HUES64 (cell line): ENCODE measurements around the gene SMIM10L1.

Source experiments
- H3K27ac ChIP-seq: 2 replicates; pipeline ENCODE4 v1.7.0; 2013; ENCODE audit warnings: low read depth, low read length, inconsistent platforms
- H3K27me3 ChIP-seq: 2 replicates; pipeline ENCODE4 v1.6.1; 2013; ENCODE audit warnings: mild to moderate bottlenecking, low read length; ENCODE audit not compliant: insufficient read depth
- H3K36me3 ChIP-seq: 2 replicates; pipeline ENCODE4 v1.6.1; 2013; ENCODE audit warnings: mild to moderate bottlenecking, low read length; ENCODE audit not compliant: insufficient read depth
- H3K4me1 ChIP-seq: 2 replicates; pipeline ENCODE4 v1.6.1; 2013; ENCODE audit warnings: mild to moderate bottlenecking, low read length, moderate library complexity; ENCODE audit not compliant: insufficient read depth
- H3K4me3 ChIP-seq: 2 replicates; pipeline ENCODE4 v1.5.1; 2013; ENCODE audit warnings: mild to moderate bottlenecking, low read length, moderate library complexity
- H3K9ac ChIP-seq: 2 replicates; pipeline ENCODE4 v1.6.1; 2013; ENCODE audit warnings: mild to moderate bottlenecking, low read depth, low read length
- H3K9me3 ChIP-seq: 2 replicates; pipeline ENCODE4 v1.6.1; 2013; ENCODE audit warnings: low read depth, low read length; ENCODE audit not compliant: insufficient read depth
- WGBS: fragments of 150-250, 120-280 bp; methylation state at CpG from one replicate; pipeline ENCODE4 v1.1.7; 2013; ENCODE audit warnings: missing lambda C conversion rate; 5-methylcytosine and 5-hydroxymethylcytosine counted together

The SMIM10L1 gene

DNA sequence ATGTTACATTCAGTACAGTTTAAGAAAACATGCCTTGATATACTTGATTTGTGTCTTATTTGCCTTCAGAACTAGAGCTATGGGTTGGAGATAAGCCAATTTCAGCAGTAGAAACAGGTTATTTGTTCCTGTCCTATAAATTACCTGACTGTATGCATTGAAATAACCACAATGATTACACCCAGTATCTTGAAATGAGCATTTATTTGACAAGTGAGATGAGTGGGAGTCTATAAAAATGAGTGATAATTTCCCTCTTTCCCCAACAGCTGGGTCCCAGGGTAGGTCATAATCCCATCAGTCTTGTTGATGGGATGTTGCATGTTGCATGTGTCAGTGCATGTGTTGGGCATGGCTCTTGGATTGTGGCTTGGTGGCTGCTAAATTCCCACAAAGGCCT is 12.0 kb downstream of the SMIM10L1 start:
- H3K4me3 ChIP-seq: no peak overlapping the region
- H3K4me1 ChIP-seq: no peaks in the 10 kb centered on the region
- H3K36me3 ChIP-seq: no peaks in the 10 kb centered on the region
- H3K27ac ChIP-seq: no peak overlapping the region
- no peaks in the 10 kb centered on the region for H3K27me3 ChIP-seq
- no peak overlapping the region for H3K9ac ChIP-seq
- H3K9me3 ChIP-seq: no peaks in the 10 kb centered on the region

DNA sequence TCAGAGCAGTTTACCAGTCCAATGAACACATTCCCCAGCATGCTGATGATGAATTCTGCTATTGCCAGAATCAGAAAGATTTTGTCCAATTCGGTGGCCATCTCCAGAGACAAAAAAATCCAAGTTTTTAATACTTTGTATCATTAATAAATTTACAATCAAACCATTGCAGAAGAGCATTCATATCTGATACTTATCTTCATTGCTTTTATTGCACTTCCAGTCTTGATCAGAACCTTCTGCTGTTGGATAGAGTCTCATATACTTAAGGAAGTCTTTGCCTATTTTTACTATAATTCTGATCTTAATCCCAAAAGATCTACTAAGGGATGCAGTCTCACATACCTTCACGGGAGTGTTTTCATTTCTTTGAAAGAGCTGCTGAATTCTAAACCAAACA is 15.8 kb downstream of the SMIM10L1 start, which contains the start of gene TAS2R42:
Gene TAS2R42, minus strand, starts transcription at position 101 of the 400 bp plus-strand sequence. Its CDS starts 0 bp downstream, at position 101.
- H3K4me3 ChIP-seq: no peak within 1 kb of the TSS
- no peaks in the 10 kb centered on the region for H3K36me3 ChIP-seq
- H3K4me1 ChIP-seq: peaks cover 6% of the 10 kb centered on the region; the same call in 1 of the 2 replicates
- H3K27me3 ChIP-seq: no peaks in the 10 kb centered on the region
- 81% methylated on average over 2 of the region's 2 CpGs for WGBS
- H3K9me3 ChIP-seq: no peaks in the 10 kb centered on the region
- H3K27ac ChIP-seq: no peak within 1 kb of the TSS
- H3K9ac ChIP-seq: no peak within 1 kb of the TSS

DNA sequence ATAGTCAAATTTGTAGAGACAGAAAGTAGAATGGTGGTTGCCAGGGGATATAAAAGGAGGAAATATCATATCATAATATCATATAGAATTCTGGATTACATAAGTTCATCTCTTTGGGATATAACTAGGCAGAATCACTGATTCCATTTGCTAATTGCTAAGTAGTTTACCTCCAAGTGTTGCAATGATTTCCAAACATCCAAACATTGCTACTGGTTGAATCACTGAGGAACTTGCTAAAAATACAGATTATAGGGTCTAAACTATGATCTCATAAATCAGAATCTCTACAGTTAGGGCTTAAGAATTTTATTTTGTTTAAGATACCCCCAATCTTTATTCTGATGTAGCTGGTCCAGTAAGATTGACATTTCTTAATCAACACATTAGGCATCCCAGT is 31.8 kb downstream of the SMIM10L1 start:
- H3K4me3 ChIP-seq: no peak overlapping the region
- H3K27me3 ChIP-seq: no peaks in the 10 kb centered on the region
- H3K9me3 ChIP-seq: peaks cover 7% of the 10 kb centered on the region; the same call in 1 of the 2 replicates

DNA sequence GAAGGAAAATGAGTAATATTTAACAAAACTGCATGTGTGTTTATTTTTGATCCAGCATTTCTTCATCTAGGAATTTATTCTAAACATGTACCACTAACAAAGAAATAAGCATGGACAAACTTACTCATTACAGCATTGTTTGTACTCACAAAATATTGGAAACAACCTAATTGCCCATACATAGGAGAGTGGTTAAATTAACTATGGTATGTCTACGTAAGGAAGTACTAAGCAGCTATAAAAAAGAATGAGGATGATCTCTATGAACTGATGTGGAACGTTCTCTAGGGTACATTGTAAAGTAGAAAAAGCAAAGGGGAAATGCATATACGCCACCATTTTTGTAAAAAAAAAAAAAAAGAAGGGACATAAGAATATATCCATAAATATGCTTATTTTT is 33.2 kb downstream of the SMIM10L1 start:
- WGBS: 92% methylated on average over 3 of the region's 3 CpGs

More for the DNA sequence above, 31.8 kb downstream of the SMIM10L1 start:
- Histone ChIP-seq H3K27ac (no peak overlapping the region), H3K4me1 (no peaks in the 10 kb centered on the region), H3K9ac (no peak overlapping the region), H3K36me3 (no peaks in the 10 kb centered on the region)

GRCh38 chr12:11209113-11209512 is 38.1 kb downstream of the SMIM10L1 start:
- Histone ChIP-seq H3K4me1 (no peaks in the 10 kb centered on the region), H3K9ac (no peak overlapping the region), H3K9me3 (peaks cover 8% of the 10 kb centered on the region; the same call in 1 of the 2 replicates), H3K27ac (no peak overlapping the region), H3K4me3 (no peak overlapping the region), H3K36me3 (no peaks in the 10 kb centered on the region), H3K27me3 (no peaks in the 10 kb centered on the region)
- 72% methylated on average over 1 of the region's 1 CpG for WGBS

More for the DNA sequence above, 33.2 kb downstream of the SMIM10L1 start:
- H3K27ac ChIP-seq: no peak overlapping the region
- H3K36me3 ChIP-seq: no peaks in the 10 kb centered on the region
- no peak overlapping the region for H3K4me3 ChIP-seq
- H3K27me3 ChIP-seq: no peaks in the 10 kb centered on the region
- H3K4me1 ChIP-seq: no peaks in the 10 kb centered on the region
- H3K9ac ChIP-seq: no peak overlapping the region
- peaks cover 7% of the 10 kb centered on the region; the same call in 1 of the 2 replicates for H3K9me3 ChIP-seq
